Panc1 (cell line): Measurements from ENCODE around the gene COMTD1. TPM values are rescaled to one million over a fixed set of nuclear protein-coding genes. Genes with fewer than 3 reads are reported as not detected.

Source experiments
- ATAC-seq: fragments of 200-7000 bp; cut with Tn5 transposase; 2 replicates; pipeline ENCODE4 v1.9.1; 2020; ENCODE audit warnings: mild to moderate bottlenecking, moderate library complexity
- BruUV-seq: library from RNA; stranded (reverse); fragments of 400-500 nt; replicated peaks from 2 replicates; lab custom pipeline; 2021; lab: Mats Ljungman, UMichigan
- CTCF ChIA-PET: fragments of 300-600 bp; sonication (Branson Sonifier 250); formaldehyde crosslinking; loops from one replicate; lab custom pipeline; 2022; ENCODE audit warnings: antibody characterized with exemption; lab: Charles Lee
- POLR2A ChIA-PET: fragments of 300-600 bp; sonication (Branson Sonifier 250); formaldehyde crosslinking; loops from one replicate; lab custom pipeline; 2022; ENCODE audit warnings: antibody characterized with exemption; lab: Charles Lee
- DNase-seq: peaks from one replicate; pipeline ENCODE4 v3.0.0-alpha.2; 2010; ENCODE audit warnings: low read depth, low spot score
- H3K27ac ChIP-seq: 2 replicates; pipeline ENCODE4 v1.5.1; 2011; ENCODE audit warnings: mild to moderate bottlenecking, low read length, inconsistent platforms
- H3K27me3 ChIP-seq: fragments of 200-500 bp; sonication (Bioruptor generic); 2 replicates; pipeline ENCODE4 v1.6.0; 2014; ENCODE audit warnings: low read length, inconsistent platforms; ENCODE audit not compliant: control insufficient read depth, insufficient read depth
- H3K36me3 ChIP-seq: fragments of 200-500 bp; sonication (Bioruptor generic); 2 replicates; pipeline ENCODE4 v1.5.1; 2014; ENCODE audit warnings: inconsistent platforms, mild to moderate bottlenecking, low read length, moderate library complexity; ENCODE audit not compliant: control insufficient read depth, insufficient read depth
- H3K4me1 ChIP-seq: 2 replicates; pipeline ENCODE4 v1.5.1; 2011; ENCODE audit warnings: inconsistent platforms, mild to moderate bottlenecking, low read length, moderate library complexity; ENCODE audit not compliant: control insufficient read depth, insufficient read depth
- H3K4me3 ChIP-seq, 2 experiments: 2 replicates each; pipeline ENCODE4 v1.5.1; 2011 to 2012; ENCODE audit warnings: low read depth in 2 of 2, low read length in 2 of 2, mild to moderate bottlenecking in 2 of 2, inconsistent platforms in 1 of 2, moderate library complexity in 1 of 2
- H3K9me3 ChIP-seq: fragments of 200-500 bp; sonication (Bioruptor generic); 2 replicates; pipeline ENCODE4 v1.5.1; 2014; ENCODE audit warnings: low read depth, mild to moderate bottlenecking, inconsistent platforms, low read length, moderate library complexity; ENCODE audit not compliant: control insufficient read depth, insufficient read depth
- CTCF ChIP-seq: fragments of 450-650 bp; IDR thresholded peaks from 2 replicates; pipeline ENCODE4 v1.5.1; 2017; ENCODE audit warnings: mild to moderate bottlenecking
- POLR2AphosphoS5 ChIP-seq: IDR thresholded peaks from 2 replicates; pipeline ENCODE4 v1.6.1; 2012; ENCODE audit warnings: mild to moderate bottlenecking, low read depth, low read length, moderate library complexity
- REST ChIP-seq, 2 experiments: IDR thresholded peaks; 2 replicates each; pipeline ENCODE4 v1.6.1; 2011 to 2012; ENCODE audit warnings: low read depth in 2 of 2, control low read depth in 1 of 2, low read length in 1 of 2, mild to moderate bottlenecking in 1 of 2, moderate library complexity in 1 of 2; ENCODE audit not compliant: insufficient read depth in 1 of 2
- SIN3A ChIP-seq: IDR thresholded peaks from 2 replicates; pipeline ENCODE4 v1.6.1; 2012; ENCODE audit warnings: low read depth, mild to moderate bottlenecking, low read length, moderate library complexity, borderline replicate concordance; ENCODE audit not compliant: insufficient read depth
- TCF7L2 ChIP-seq: IDR thresholded peaks from 2 replicates; pipeline ENCODE4 v1.6.1; 2011; ENCODE audit warnings: mild to moderate bottlenecking, low read depth, low read length, inconsistent platforms
- in situ Hi-C: cut with HindIII; loops from 2 replicates; pipeline ENCODE4 v1.10.0; 2016; ENCODE audit warnings: low sequenced_read_pairs, low pct_unique_long_range_greater_than_20kb
- intact Hi-C: fragments of 100-400 bp; cut with micrococcal nuclease; formaldehyde crosslinking; loops from one replicate; pipeline ENCODE4 v1.10.0; 2022; ENCODE audit not compliant: unreplicated experiment
- total RNA-seq: library from RNA; stranded (reverse); gene quantifications from one replicate; pipeline ENCODE4 v1.2.1, GENCODE V29; 2021; ENCODE audit not compliant: unreplicated experiment

Gene COMTD1
- total RNA-seq, 1 experiment from 2014 or later = 32.8 TPM

- BruUV-seq = no TSS peak
- in situ Hi-C loops (no loop called here), intact Hi-C loops (no loop called here)
- ATAC-seq = no peak
- POLR2A ChIA-PET = no interaction called here
- Histone ChIP-seq H3K27ac (no peak overlapping the region), H3K4me1 (no peaks in the 10 kb centered on the region), H3K27me3 (no peaks in the 10 kb centered on the region), H3K4me3 (no peak overlapping the region), H3K9me3 (no peaks in the 10 kb centered on the region), H3K36me3 (no peaks in the 10 kb centered on the region)
- CTCF ChIA-PET = interaction anchor here (0.5 kb wide), 1 partner anchor 41 kb away, joined by 3 read pairs; no protein-coding TSS in a partner anchor
- no peak for DNase-seq
- TF ChIP-seq CTCF = no peak
- no peak for TF ChIP-seq SIN3A
- no peak for TF ChIP-seq TCF7L2
- TF ChIP-seq POLR2AphosphoS5 = no peak
- no peak for TF ChIP-seq REST (IDR thresholded peaks at IDR 0.05; ENCODE audit: insufficient read depth in 1 of 2, low read depth in 2 of 2, low read length in 1 of 2)
Observed at GRCh38 chr10:75269605-75270004, 33.8 kb upstream of the COMTD1 start.

GRCh38 chr10:75266945-75267344 is 31.2 kb upstream of the COMTD1 start:
- ATAC-seq (no peak), DNase-seq (no peak)
- no peaks in the 10 kb centered on the region for H3K36me3 ChIP-seq
- H3K27ac ChIP-seq = no peak overlapping the region
- H3K4me3 ChIP-seq = no peak overlapping the region
- no peaks in the 10 kb centered on the region for H3K4me1 ChIP-seq
- in situ Hi-C loops = no loop called here
- H3K9me3 ChIP-seq = no peaks in the 10 kb centered on the region
- no peaks in the 10 kb centered on the region for H3K27me3 ChIP-seq
- TF ChIP-seq TCF7L2 (no peak), CTCF (no peak), REST (IDR thresholded peaks at IDR 0.05; ENCODE audit: insufficient read depth in 1 of 2, low read depth in 2 of 2, low read length in 1 of 2) (no peak), SIN3A (no peak), POLR2AphosphoS5 (no peak)
- ChIA-PET CTCF (no interaction called here), POLR2A (interaction anchor here (0.7 kb wide), 1 partner anchor 1213 kb away, joined by 5 read pairs; no protein-coding TSS in a partner anchor)
- intact Hi-C loops = no loop called here
- BruUV-seq = no TSS peak
